Stimulated activated CD8-positive, alpha-beta memory T cell treated with anti-CD3 and anti-CD28 coated beads, Interleukin-15, amount 100 ng/mL, for 24 hours (primary cell): Measurements from ENCODE around the gene CNTNAP1.
A peak's percentile ranks its signal among the peaks of the same experiment; 100 is the strongest.
"Not testable (repeated sequence)": the region's sequence is repeated elsewhere in the genome, so short reads cannot be mapped to it uniquely, and the experiment has no call there.

Source experiments
- DNase-seq: peaks from one replicate; pipeline ENCODE4 v3.0.0-alpha.2; 2020; ENCODE audit warnings: low read depth

CNTNAP1 gene

GRCh38 chr17:42742916-42743315 lies 60.6 kb downstream of the CNTNAP1 start:
- DNase-seq: not testable (repeated sequence)

GRCh38 chr17:42743595-42744282 lies 61.4 kb downstream of the CNTNAP1 start:
- DNase-seq: no peak

DNA sequence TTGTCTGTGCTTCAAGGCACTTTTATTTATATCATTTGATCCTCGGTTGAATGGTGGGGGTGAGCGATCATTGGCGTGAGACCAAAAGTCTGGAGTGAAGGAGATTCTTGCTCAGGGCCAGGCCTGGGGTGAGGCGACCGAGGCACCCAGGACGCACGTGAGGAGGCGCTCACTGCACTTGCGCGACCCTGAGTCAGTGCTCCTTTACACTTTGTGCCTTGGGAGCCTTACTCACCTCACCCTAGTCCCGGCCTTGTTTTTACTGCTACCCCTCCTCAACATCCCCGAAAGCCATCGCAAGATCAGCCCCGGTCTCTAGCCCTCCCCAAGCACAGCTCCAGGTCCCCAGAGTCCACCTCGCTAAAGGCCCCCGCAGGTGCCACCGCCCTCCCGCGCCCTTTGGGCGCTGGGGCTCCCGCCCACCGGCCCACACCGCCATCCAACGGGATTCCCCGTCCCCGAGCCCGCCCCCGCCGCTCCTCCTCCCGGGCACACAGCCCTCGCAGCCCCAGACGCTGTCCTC lies 62.0 kb downstream of the CNTNAP1 start:
- peak; percentile 25 for DNase-seq

- DNase-seq: peak; percentile 82
These were observed 62.7 kb downstream of the CNTNAP1 start, which contains the start of gene EZH1 for GRCh38 chr17:42744806-42745617. Gene EZH1, minus strand, starts transcription at chr17:42745040. Its CDS starts 16,099 bp downstream, at chr17:42728941.

DNA sequence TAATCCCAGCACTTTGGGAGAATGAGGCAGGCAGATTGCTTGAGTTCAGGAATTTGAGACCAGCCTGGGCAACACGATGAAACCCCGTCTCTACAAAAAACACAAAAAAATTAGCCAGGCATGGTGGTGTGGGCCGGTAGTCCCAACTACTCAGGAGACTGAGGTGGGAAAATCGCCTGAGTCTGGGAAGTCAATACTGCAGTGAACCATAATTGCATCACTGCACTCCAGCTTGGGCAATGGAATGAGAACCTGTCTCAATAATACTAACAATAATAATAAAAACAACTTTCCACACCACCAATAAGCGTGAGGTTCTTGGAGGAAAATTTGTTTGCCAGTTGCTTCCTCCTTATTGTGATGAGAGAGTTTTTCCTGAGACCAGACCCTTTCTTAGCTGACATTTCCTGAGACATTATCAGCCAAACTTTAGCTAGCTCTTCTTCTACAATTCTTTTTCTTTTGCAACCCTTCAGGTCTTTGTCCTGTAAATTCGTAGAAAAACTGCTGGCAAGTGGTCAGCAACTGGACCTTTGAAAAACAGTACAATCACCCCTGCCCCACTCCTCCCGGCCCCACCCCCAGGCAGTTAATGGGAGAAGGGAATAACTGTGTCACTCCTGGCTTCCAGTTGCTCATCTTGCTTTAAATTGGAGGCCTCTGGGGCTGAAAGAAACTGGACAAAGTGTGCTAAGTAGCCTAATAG lies 66.0 kb downstream of the CNTNAP1 start:
- DNase-seq: no peak

DNA sequence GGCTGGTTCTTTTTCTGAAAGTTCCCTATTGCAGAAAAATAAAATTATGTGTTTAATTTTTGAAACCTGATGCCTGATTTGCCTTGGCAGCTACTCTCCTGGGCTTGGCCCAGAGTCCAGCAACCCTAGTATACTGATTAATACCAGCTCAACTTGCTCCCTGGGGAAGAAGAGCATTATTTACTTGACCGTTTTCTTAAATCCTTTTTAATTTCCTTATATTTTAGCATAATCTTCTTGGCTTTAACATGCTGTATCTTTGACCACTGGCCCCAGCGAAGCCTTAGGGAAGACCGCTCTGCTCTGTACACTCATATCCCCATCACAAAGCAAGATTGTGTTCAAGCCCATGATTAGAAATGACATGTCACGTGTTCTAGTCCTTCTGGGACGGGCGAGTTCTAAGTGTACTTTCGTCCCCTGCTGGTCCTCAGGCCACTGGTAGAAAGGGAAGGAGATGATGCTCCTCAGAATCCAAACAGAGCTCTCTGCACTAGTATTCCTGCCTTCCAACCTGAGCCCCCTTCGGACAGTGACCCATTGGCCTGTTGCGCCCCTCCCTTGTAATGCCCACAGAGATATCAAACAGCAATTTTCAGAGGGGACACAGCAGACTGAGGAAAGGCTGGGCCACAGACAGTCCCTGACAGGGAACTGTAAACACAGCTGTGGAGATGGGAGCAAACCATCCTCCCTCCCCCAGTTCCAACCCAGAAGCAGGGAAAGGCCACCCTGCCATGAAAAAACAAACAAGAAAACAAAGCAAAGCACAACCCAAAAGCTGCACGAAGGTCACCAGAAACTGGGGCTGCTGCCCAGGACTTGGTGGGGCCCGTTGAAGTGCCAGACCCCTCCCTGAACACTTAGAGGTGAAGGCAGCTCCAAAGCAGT lies 66.8 kb downstream of the CNTNAP1 start:
- no peak for DNase-seq
